Ectodermal cell (in vitro differentiated cells): ENCODE measurements around the gene VTI1A.
"Not testable (repeated sequence)": the region's sequence is repeated elsewhere in the genome, so short reads cannot be mapped to it uniquely, and the experiment has no call there.

Experiments
- H3K27ac ChIP-seq: 2 replicates; pipeline ENCODE4 v1.7.0; 2013; ENCODE audit warnings: mild to moderate bottlenecking, low read depth, low read length; ENCODE audit not compliant: insufficient read depth, poor library complexity, severe bottlenecking
- H3K27me3 ChIP-seq: 2 replicates; pipeline ENCODE4 v1.7.0; 2013; ENCODE audit warnings: mild to moderate bottlenecking, low read length; ENCODE audit not compliant: insufficient read depth, control insufficient read depth, poor library complexity, severe bottlenecking
- H3K36me3 ChIP-seq: one replicate; pipeline ENCODE4 v1.7.0; 2013; ENCODE audit warnings: low read length; ENCODE audit not compliant: control insufficient read depth, insufficient read depth
- H3K4me1 ChIP-seq: one replicate; pipeline ENCODE4 v1.7.0; 2013; ENCODE audit warnings: low read length; ENCODE audit not compliant: control insufficient read depth, insufficient read depth
- H3K4me3 ChIP-seq: 2 replicates; pipeline ENCODE4 v1.7.0; 2013; ENCODE audit warnings: low read depth, low read length, control low read depth; ENCODE audit not compliant: insufficient read depth
- H3K9me3 ChIP-seq: 2 replicates; pipeline ENCODE4 v1.7.0; 2013; ENCODE audit warnings: mild to moderate bottlenecking, low read length, moderate library complexity; ENCODE audit not compliant: control insufficient read depth
- WGBS, 2 experiments: methylation state at CpG; one replicate each; pipeline ENCODE4 v1.1.7; 2013; ENCODE audit warnings: missing lambda C conversion rate in 2 of 2; 5-methylcytosine and 5-hydroxymethylcytosine counted together

VTI1A gene

GRCh38 chr10:112499985-112500384 lies 53.0 kb downstream of the VTI1A start:
- not testable (repeated sequence) for H3K36me3 ChIP-seq, H3K27me3 ChIP-seq, H3K4me3 ChIP-seq, H3K9me3 ChIP-seq, H3K4me1 ChIP-seq, H3K27ac ChIP-seq
- WGBS, 2 experiments: 85 to 95% methylated on average over 8 of the region's 8 CpGs

- H3K36me3 ChIP-seq: no peaks in the 10 kb centered on the region
- 90 to 97% methylated on average over 1 of the region's 2 CpGs for whole genome bisulfite sequencing, 2 experiments
- H3K27ac ChIP-seq: no peak overlapping the region
- no peak overlapping the region for H3K4me3 ChIP-seq
- no peaks in the 10 kb centered on the region for H3K27me3 ChIP-seq
- no peaks in the 10 kb centered on the region for H3K9me3 ChIP-seq
- no peaks in the 10 kb centered on the region for H3K4me1 ChIP-seq
Measured at GRCh38 chr10:112502536-112502935, 55.5 kb downstream of the VTI1A start.

DNA sequence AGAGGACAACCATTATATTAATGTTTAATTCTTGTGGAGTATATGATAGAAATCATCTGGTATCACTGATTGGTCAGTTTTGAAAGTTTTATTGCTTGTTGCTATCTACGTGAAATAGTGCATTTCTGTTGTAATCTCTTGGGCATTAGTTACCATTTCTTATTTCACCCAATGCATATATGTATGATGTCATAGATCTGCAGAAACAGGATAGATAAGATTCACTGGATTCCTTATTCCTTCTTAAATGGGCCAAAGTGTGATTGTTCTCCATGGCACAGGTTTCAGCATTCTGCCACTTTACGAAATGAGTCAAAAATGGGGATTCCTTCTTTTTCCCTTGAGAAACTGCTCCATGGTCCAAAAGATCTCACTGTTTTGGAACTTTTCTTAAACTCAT lies 56.6 kb downstream of the VTI1A start:
- Histone ChIP-seq H3K4me3 (no peak overlapping the region), H3K4me1 (no peaks in the 10 kb centered on the region), H3K27ac (no peak overlapping the region), H3K9me3 (no peaks in the 10 kb centered on the region), H3K27me3 (no peaks in the 10 kb centered on the region), H3K36me3 (no peaks in the 10 kb centered on the region)
- 92 to 97% methylated on average over 1 to 2 of the region's 2 CpGs for WGBS, 2 experiments

DNA sequence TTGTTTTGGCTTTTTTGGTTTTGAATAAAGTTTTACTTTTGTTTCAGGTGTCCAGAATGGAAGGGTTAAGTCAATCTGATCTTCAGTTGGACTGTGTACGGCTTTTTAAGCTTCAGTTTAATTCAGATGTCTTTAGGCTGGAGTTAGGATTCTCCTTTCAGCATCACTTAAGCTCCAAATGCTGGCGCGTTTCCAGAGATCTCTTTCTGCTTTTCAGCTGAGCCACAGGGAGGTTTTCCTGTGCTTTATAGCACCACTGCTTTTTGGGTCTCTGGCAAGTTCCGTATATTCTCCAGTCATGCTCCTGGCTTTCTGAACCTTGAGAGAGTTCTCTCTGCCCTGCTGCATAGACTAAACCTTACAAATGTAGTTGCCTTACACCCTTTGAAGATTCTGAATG lies 60.0 kb downstream of the VTI1A start:
- WGBS, 2 experiments: 64 to 68% methylated on average over 4 of the region's 4 CpGs
- Histone ChIP-seq H3K4me3 (no peak overlapping the region), H3K27me3 (no peaks in the 10 kb centered on the region), H3K9me3 (no peaks in the 10 kb centered on the region), H3K27ac (no peak overlapping the region), H3K4me1 (no peaks in the 10 kb centered on the region), H3K36me3 (no peaks in the 10 kb centered on the region)

- H3K27me3 ChIP-seq: no peaks in the 10 kb centered on the region
- H3K27ac ChIP-seq: no peak overlapping the region
- no peaks in the 10 kb centered on the region for H3K9me3 ChIP-seq
- no peaks in the 10 kb centered on the region for H3K4me1 ChIP-seq
- H3K4me3 ChIP-seq: no peak overlapping the region
- WGBS, 2 experiments: 76 to 87% methylated on average over 4 of the region's 4 CpGs
- no peaks in the 10 kb centered on the region for H3K36me3 ChIP-seq
Measured at GRCh38 chr10:112507988-112508387, 61.0 kb downstream of the VTI1A start.

DNA sequence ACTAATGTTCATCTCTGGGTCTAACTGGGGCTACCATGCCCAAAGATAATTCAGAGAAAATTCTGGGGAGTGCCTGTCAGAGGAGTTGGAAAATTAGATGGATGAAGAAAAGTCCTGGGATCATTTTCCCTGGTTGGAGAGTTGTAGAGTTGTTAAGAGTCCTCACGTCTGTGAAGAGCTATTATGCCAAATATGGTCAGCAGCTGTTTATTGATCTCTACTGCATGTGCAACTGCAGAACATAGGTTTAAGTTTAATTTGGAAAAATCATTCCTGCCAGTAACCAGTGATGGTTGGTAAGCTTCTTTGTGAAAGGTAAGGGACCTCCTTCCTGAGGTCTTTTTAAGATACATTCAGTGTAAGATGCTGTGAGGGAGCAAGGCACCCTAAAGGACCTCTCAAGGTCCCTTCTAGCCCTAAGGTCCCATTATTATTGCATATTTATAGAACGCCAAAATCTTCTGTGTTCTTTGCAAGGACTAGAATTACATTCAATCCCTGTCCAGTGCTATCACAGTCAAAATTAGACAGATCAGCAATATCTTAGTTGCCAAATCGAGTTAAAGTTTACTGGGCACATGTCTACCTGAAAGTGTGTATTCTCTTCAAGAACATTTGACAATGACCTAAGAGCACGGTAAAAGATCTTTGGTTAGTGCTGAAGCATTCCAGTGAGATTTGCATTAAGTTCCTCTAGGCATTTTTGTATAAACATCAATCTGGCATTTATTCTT lies 62.7 kb downstream of the VTI1A start:
- H3K4me3 ChIP-seq: no peak overlapping the region
- H3K27ac ChIP-seq: no peak overlapping the region
- no peaks in the 10 kb centered on the region for H3K27me3 ChIP-seq
- 91 to 94% methylated on average over 4 of the region's 4 CpGs for WGBS, 2 experiments
- no peaks in the 10 kb centered on the region for H3K36me3 ChIP-seq
- no peaks in the 10 kb centered on the region for H3K4me1 ChIP-seq
- no peaks in the 10 kb centered on the region for H3K9me3 ChIP-seq

DNA sequence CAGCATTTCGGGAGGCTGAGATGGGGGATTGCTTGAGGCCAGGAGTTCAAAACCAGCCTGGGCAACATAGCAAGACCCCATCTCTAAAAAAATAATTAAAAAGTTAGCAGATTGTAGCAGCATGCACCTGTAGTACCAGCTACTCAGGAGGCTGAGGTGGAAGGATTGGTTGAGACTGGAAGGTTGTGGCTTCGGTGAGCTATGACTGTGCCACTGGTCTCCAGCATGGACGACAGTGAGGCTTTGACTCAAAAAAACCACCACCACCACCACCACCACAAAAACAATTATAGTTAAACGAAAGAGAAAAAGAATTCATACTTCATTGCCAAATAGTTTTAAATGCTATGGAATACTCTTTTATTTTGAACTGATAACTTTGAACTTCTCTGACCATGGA lies 63.4 kb downstream of the VTI1A start:
- no peak overlapping the region for H3K27ac ChIP-seq
- no peaks in the 10 kb centered on the region for H3K4me1 ChIP-seq
- WGBS, 2 experiments: 88 to 94% methylated on average over 2 to 4 of the region's 4 CpGs
- no peaks in the 10 kb centered on the region for H3K36me3 ChIP-seq
- no peaks in the 10 kb centered on the region for H3K9me3 ChIP-seq
- H3K27me3 ChIP-seq: no peaks in the 10 kb centered on the region
- H3K4me3 ChIP-seq: no peak overlapping the region

GRCh38 chr10:112512294-112512693 lies 65.3 kb downstream of the VTI1A start:
- H3K27ac ChIP-seq: no peak overlapping the region
- H3K9me3 ChIP-seq: no peaks in the 10 kb centered on the region
- H3K4me3 ChIP-seq: no peak overlapping the region
- no peaks in the 10 kb centered on the region for H3K4me1 ChIP-seq
- no peaks in the 10 kb centered on the region for H3K36me3 ChIP-seq
- H3K27me3 ChIP-seq: no peaks in the 10 kb centered on the region
- 96% methylated on average over 2 of the region's 2 CpGs; no CpG with 5 or more reads in 1 of the 2 experiments for WGBS, 2 experiments

DNA sequence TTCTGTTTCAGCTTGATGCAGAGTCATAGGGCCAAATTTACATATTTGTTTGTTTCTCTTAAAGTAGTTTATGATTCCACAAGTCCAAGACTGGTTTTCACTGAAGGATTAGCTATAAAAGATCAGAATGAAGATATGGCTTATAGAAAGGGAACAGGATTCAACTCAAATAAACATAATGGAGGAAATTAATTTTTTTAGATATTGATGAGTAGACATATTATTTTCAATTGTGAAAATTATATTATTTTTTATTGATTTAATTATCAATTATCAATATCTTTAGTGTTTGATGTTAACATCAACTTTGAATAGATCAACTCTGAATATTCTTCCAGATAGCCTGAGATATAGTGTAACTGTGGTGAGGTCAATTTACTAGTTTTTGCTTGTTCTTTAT lies 68.1 kb downstream of the VTI1A start:
- H3K4me3 ChIP-seq: no peak overlapping the region
- H3K27ac ChIP-seq: no peak overlapping the region
- H3K9me3 ChIP-seq: no peaks in the 10 kb centered on the region
- H3K27me3 ChIP-seq: no peaks in the 10 kb centered on the region
- no peaks in the 10 kb centered on the region for H3K4me1 ChIP-seq
- no peaks in the 10 kb centered on the region for H3K36me3 ChIP-seq

DNA sequence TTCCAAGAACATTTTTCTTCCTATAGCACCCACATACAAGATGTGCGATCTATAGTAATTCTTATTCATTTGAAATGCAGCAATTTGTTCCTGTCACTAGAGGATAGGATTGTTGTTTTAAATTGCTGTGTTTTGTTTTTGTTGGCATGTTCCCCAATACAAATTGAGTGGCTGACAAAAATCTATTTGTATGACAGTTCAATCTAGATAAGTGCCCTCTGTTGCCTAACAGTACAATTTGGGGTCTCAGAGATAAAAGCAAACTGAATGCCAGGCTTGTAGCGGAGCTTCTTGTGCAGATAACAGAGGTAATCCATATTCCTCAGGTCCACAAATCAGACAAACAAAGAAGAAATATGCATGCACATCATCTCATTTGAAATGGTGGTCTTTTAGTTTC lies 68.8 kb downstream of the VTI1A start:
- no peaks in the 10 kb centered on the region for H3K9me3 ChIP-seq
- H3K27ac ChIP-seq: no peak overlapping the region
- H3K27me3 ChIP-seq: no peaks in the 10 kb centered on the region
- 88 to 100% methylated on average over 1 to 2 of the region's 2 CpGs for WGBS, 2 experiments
- H3K36me3 ChIP-seq: no peaks in the 10 kb centered on the region
- no peak overlapping the region for H3K4me3 ChIP-seq
- H3K4me1 ChIP-seq: no peaks in the 10 kb centered on the region

GRCh38 chr10:112517451-112517862 lies 70.4 kb downstream of the VTI1A start:
- Histone ChIP-seq H3K4me1 (no peaks in the 10 kb centered on the region), H3K4me3 (no peak overlapping the region), H3K9me3 (no peaks in the 10 kb centered on the region), H3K27ac (no peak overlapping the region), H3K36me3 (no peaks in the 10 kb centered on the region), H3K27me3 (no peaks in the 10 kb centered on the region)
- 95 to 96% methylated on average over 4 to 5 of the region's 5 CpGs for WGBS, 2 experiments
